ENCODE measurements around the gene IL3RA.
"Not testable (repeated sequence)": the region's sequence is repeated elsewhere in the genome, so short reads cannot be mapped to it uniquely, and the experiment has no call there.

IL3RA gene

GRCh38 chrX:1334854-1335253 lies 1.7 kb upstream of the IL3RA start:
- no peak overlapping the region for H3K27ac ChIP-seq (ENCODE audit: low read length)
- no peaks in the 10 kb centered on the region for H3K27me3 ChIP-seq (replicated peaks; ENCODE audit: insufficient read depth, low read length)
- no peaks in the 10 kb centered on the region for H4K20me1 ChIP-seq (ENCODE audit: insufficient read depth, low read length)
- no peaks in the 10 kb centered on the region for H3K9me3 ChIP-seq (replicated peaks; ENCODE audit: insufficient read depth, low read length)
- no peak overlapping the region for H2AFZ ChIP-seq (ENCODE audit: low read length)
- H3K9ac ChIP-seq (ENCODE audit: low read length), result no peak overlapping the region
- DNase-seq, result no peak
- H3F3A ChIP-seq (ENCODE audit: insufficient read depth, low read length), result no peaks in the 10 kb centered on the region
- no peak overlapping the region for H3K4me3 ChIP-seq (ENCODE audit: low read length)
- no peaks in the 10 kb centered on the region for H3K79me2 ChIP-seq (ENCODE audit: low read length)
- H3K9me2 ChIP-seq (replicated peaks; ENCODE audit: insufficient read depth, low read length), result no peaks in the 10 kb centered on the region
- H3K4me2 ChIP-seq (ENCODE audit: low read depth, low read length), result no peak overlapping the region
- H3K4me1 ChIP-seq (ENCODE audit: low read length), result no peaks in the 10 kb centered on the region
- no peaks in the 10 kb centered on the region for H3K36me3 ChIP-seq (replicated peaks; ENCODE audit: insufficient read depth, low read length)
- TF ChIP-seq CTCF (IDR thresholded peaks at IDR 0.05; ENCODE audit: low read length) (no peak), EZH2phosphoT487 (IDR thresholded peaks at IDR 0.05; ENCODE audit: low read length) (no peak), EZH2 (optimal IDR thresholded peaks at IDR 0.05; ENCODE audit: low read depth, low read length) (no peak)

- no peak for TF ChIP-seq CTCF (IDR thresholded peaks at IDR 0.05; ENCODE audit: low read length)
- TF ChIP-seq EZH2 (optimal IDR thresholded peaks at IDR 0.05; ENCODE audit: low read depth, low read length), result no peak
- TF ChIP-seq EZH2phosphoT487 (IDR thresholded peaks at IDR 0.05; ENCODE audit: low read length), result no peak
- H3K36me3 ChIP-seq (replicated peaks; ENCODE audit: insufficient read depth, low read length), result no peaks in the 10 kb centered on the region
- H3K9me3 ChIP-seq (replicated peaks; ENCODE audit: insufficient read depth, low read length), result no peaks in the 10 kb centered on the region
- peak overlapping the region; percentile 23; the same call in 1 of the 2 replicates for H3K9ac ChIP-seq (ENCODE audit: low read length)
- H3K4me1 ChIP-seq (ENCODE audit: low read length), result no peaks in the 10 kb centered on the region
- H3K79me2 ChIP-seq (ENCODE audit: low read length), result no peaks in the 10 kb centered on the region
- DNase-seq, result peak; percentile 11
- H4K20me1 ChIP-seq (ENCODE audit: insufficient read depth, low read length), result no peaks in the 10 kb centered on the region
- peak overlapping the region; percentile 59 for H3K4me3 ChIP-seq (ENCODE audit: low read length)
- no peaks in the 10 kb centered on the region for H3K9me2 ChIP-seq (replicated peaks; ENCODE audit: insufficient read depth, low read length)
- H3K27ac ChIP-seq (ENCODE audit: low read length), result no peak overlapping the region
- no peaks in the 10 kb centered on the region; the same call in 1 of the 2 replicates for H3K27me3 ChIP-seq (replicated peaks; ENCODE audit: insufficient read depth, low read length)
- peak overlapping the region; percentile 84 for H3K4me2 ChIP-seq (ENCODE audit: low read depth, low read length)
- no peaks in the 10 kb centered on the region for H3F3A ChIP-seq (ENCODE audit: insufficient read depth, low read length)
- peak overlapping the region; percentile 48; the same call in 1 of the 2 replicates for H2AFZ ChIP-seq (ENCODE audit: low read length)
Measured at GRCh38 chrX:1336948-1337779, 579 bp downstream of the IL3RA start.

- no peak overlapping the region for H3K9ac ChIP-seq (ENCODE audit: low read length)
- no peak for DNase-seq
- H2AFZ ChIP-seq (ENCODE audit: low read length), result no peak overlapping the region
- H3K36me3 ChIP-seq (replicated peaks; ENCODE audit: insufficient read depth, low read length), result no peaks in the 10 kb centered on the region
- H3K27me3 ChIP-seq (replicated peaks; ENCODE audit: insufficient read depth, low read length), result no peaks in the 10 kb centered on the region; the same call in 1 of the 2 replicates
- no peaks in the 10 kb centered on the region for H4K20me1 ChIP-seq (ENCODE audit: insufficient read depth, low read length)
- no peak overlapping the region for H3K4me2 ChIP-seq (ENCODE audit: low read depth, low read length)
- H3K4me1 ChIP-seq (ENCODE audit: low read length), result no peaks in the 10 kb centered on the region
- H3K27ac ChIP-seq (ENCODE audit: low read length), result no peak overlapping the region
- H3K4me3 ChIP-seq (ENCODE audit: low read length), result no peak overlapping the region
- no peaks in the 10 kb centered on the region for H3K9me3 ChIP-seq (replicated peaks; ENCODE audit: insufficient read depth, low read length)
- no peaks in the 10 kb centered on the region for H3K9me2 ChIP-seq (replicated peaks; ENCODE audit: insufficient read depth, low read length)
- no peak for TF ChIP-seq EZH2 (optimal IDR thresholded peaks at IDR 0.05; ENCODE audit: low read depth, low read length)
- no peak for TF ChIP-seq EZH2phosphoT487 (IDR thresholded peaks at IDR 0.05; ENCODE audit: low read length)
- TF ChIP-seq CTCF (IDR thresholded peaks at IDR 0.05; ENCODE audit: low read length), result no peak
- H3F3A ChIP-seq (ENCODE audit: insufficient read depth, low read length), result no peaks in the 10 kb centered on the region
- H3K79me2 ChIP-seq (ENCODE audit: low read length), result no peaks in the 10 kb centered on the region
Measured at GRCh38 chrX:1341545-1342184, 5.1 kb downstream of the IL3RA start.

GRCh38 chrX:1349606-1350005 lies 13.0 kb downstream of the IL3RA start:
- not testable (repeated sequence) for H3K9me2 ChIP-seq (replicated peaks; ENCODE audit: insufficient read depth, low read length); H3K9me3 ChIP-seq (replicated peaks; ENCODE audit: insufficient read depth, low read length); H3K4me1 ChIP-seq (ENCODE audit: low read length); H3K79me2 ChIP-seq (ENCODE audit: low read length); H3K4me2 ChIP-seq (ENCODE audit: low read depth, low read length); H3K27ac ChIP-seq (ENCODE audit: low read length); H3K36me3 ChIP-seq (replicated peaks; ENCODE audit: insufficient read depth, low read length); H2AFZ ChIP-seq (ENCODE audit: low read length); DNase-seq; H3F3A ChIP-seq (ENCODE audit: insufficient read depth, low read length); H3K27me3 ChIP-seq (replicated peaks; ENCODE audit: insufficient read depth, low read length); H3K9ac ChIP-seq (ENCODE audit: low read length); H3K4me3 ChIP-seq (ENCODE audit: low read length); H4K20me1 ChIP-seq (ENCODE audit: insufficient read depth, low read length)

All from MM.1S (cell line).